K562 (cell line): ENCODE data around the gene RAB3D. TPM values are rescaled to one million over a fixed set of nuclear protein-coding genes. Genes with fewer than 3 reads are reported as not detected.
A peak's percentile ranks its signal among the peaks of the same experiment; 100 is the strongest.

Experiments used
- BRF1 ChIP-seq: IDR thresholded peaks from 3 replicates; pipeline ENCODE4 v1.6.1; 2011; ENCODE audit warnings: borderline replicate concordance, mild to moderate bottlenecking; ENCODE audit not compliant: insufficient read length; ENCODE audit errors: extremely low read depth
- EP400 ChIP-seq: fragments of 450-650 bp; IDR thresholded peaks from 2 replicates; pipeline ENCODE4 v1.6.1; 2017; ENCODE audit warnings: antibody characterized with exemption, mild to moderate bottlenecking, moderate library complexity
- FOXJ2 ChIP-seq: fragments of 200-800 bp; sonication (Bioruptor generic); IDR thresholded peaks from 2 replicates; pipeline ENCODE4 v1.6.1; 2016; ENCODE audit warnings: missing genetic modification characterization, missing compliant biosample characterization
- IFI16 ChIP-seq: fragments of 250-450 bp; sonication (Bioruptor Pico); IDR thresholded peaks from 2 replicates; pipeline ENCODE4 v2.1.2; 2022; ENCODE audit warnings: mild to moderate bottlenecking, inconsistent platforms
- JUND ChIP-seq, 2 experiments: IDR thresholded peaks; 2 replicates in 1 of 2; 3 replicates in 1 of 2; pipeline ENCODE4 v1.6.1; 2011; ENCODE audit warnings: borderline replicate concordance in 2 of 2, low read depth in 2 of 2, low read length in 2 of 2, improper control_type of control experiment in 1 of 2, missing biosample characterization in 1 of 2, missing genetic modification characterization in 1 of 2, missing genetic modification reagents in 1 of 2
- LARP7 ChIP-seq: fragments of 450-650 bp; IDR thresholded peaks from 2 replicates; pipeline ENCODE4 v1.6.1; 2016
- NEUROD1 ChIP-seq: fragments of 150-350 bp; IDR thresholded peaks from 2 replicates; pipeline ENCODE4 v1.6.1; 2014; ENCODE audit warnings: borderline replicate concordance, low read length, low read depth; ENCODE audit not compliant: partially characterized antibody
- NR4A1 ChIP-seq, 2 experiments: fragments of 250-450 bp in 1 of 2; fragments of 450-650 bp in 1 of 2; sonication (Bioruptor Pico) in 1 of 2; IDR thresholded peaks; 2 replicates each; pipeline versions ENCODE4 v1.4.0 to v1.6.1; 2016 to 2020; ENCODE audit warnings: mild to moderate bottlenecking in 2 of 2, missing compliant biosample characterization in 1 of 2, missing genetic modification characterization in 1 of 2, moderate library complexity in 1 of 2
- POU5F1 ChIP-seq: fragments of 150-350 bp; IDR thresholded peaks from 2 replicates; pipeline ENCODE4 v1.6.1; 2014; ENCODE audit warnings: borderline replicate concordance, low read length, low read depth, mild to moderate bottlenecking; ENCODE audit not compliant: partially characterized antibody
- TAL1 ChIP-seq: fragments of 450-650 bp; IDR thresholded peaks from 2 replicates; pipeline ENCODE4 v1.6.1; 2016; ENCODE audit warnings: mild to moderate bottlenecking
- TCF3 ChIP-seq: sonication (generic); formaldehyde crosslinking; IDR thresholded peaks from 2 replicates; pipeline ENCODE4 v1.4.0; 2020; ENCODE audit warnings: mild to moderate bottlenecking, missing genetic modification reagents
- TRIM28 ChIP-seq: fragments of 450-650 bp; IDR thresholded peaks from 2 replicates; pipeline ENCODE4 v1.6.1; 2017
- ZNF282 ChIP-seq: sonication (generic); formaldehyde crosslinking; IDR thresholded peaks from 2 replicates; pipeline ENCODE4 v1.8.1; 2023; ENCODE audit warnings: missing genetic modification reagents
- polyA plus RNA-seq, 8 experiments: library from polyadenylated mRNA; depleted of rRNA in 4 of 8; stranded (reverse) in 5 of 8; unstranded in 3 of 8; fragments of >200 nt; fragmentation: Nextera tagmentation in 2 of 8; fragmentation: Illumina TruSeq in 1 of 8; extraction: Ambion mirVana in 2 of 8; extraction: Trizol in 1 of 8; gene quantifications; 2 replicates each; pipeline versions ENCODE4 v1.2.1 to v1.2.3, GENCODE V29; 2011 to 2014; ENCODE audit warnings: inconsistent platforms in 1 of 8, missing spikeins in 1 of 8
- total RNA-seq, 7 experiments: library from RNA; depleted of rRNA in 6 of 7; stranded (reverse); fragments of >200 nt in 6 of 7; fragmentation: Illumina TruSeq in 2 of 7; extraction: Trizol in 2 of 7; gene quantifications; 2 replicates each; pipeline versions ENCODE4 v1.2.1 to v1.2.3, GENCODE V29; 2011 to 2021; ENCODE audit warnings: low replicate concordance in 1 of 7
- TF ChIP-seq, protein P1 (sequence below): fragments of 450-650 bp; IDR thresholded peaks from 2 replicates; pipeline ENCODE4 v1.7.0; 2016; ENCODE audit warnings: borderline replicate concordance
- TF ChIP-seq, protein P2 (sequence below): fragments of 150-350 bp; IDR thresholded peaks from 2 replicates; pipeline ENCODE4 v1.6.1; 2014; ENCODE audit warnings: low read depth, mild to moderate bottlenecking, low read length, borderline replicate concordance

The RAB3D gene
- total and polyA plus RNA-seq, 9 of the 15 experiments (the other 6 are each of a cell fraction or from before 2014, with no cell fraction given), result 0.34 to 3.3 (median 1.3) TPM

DNA sequence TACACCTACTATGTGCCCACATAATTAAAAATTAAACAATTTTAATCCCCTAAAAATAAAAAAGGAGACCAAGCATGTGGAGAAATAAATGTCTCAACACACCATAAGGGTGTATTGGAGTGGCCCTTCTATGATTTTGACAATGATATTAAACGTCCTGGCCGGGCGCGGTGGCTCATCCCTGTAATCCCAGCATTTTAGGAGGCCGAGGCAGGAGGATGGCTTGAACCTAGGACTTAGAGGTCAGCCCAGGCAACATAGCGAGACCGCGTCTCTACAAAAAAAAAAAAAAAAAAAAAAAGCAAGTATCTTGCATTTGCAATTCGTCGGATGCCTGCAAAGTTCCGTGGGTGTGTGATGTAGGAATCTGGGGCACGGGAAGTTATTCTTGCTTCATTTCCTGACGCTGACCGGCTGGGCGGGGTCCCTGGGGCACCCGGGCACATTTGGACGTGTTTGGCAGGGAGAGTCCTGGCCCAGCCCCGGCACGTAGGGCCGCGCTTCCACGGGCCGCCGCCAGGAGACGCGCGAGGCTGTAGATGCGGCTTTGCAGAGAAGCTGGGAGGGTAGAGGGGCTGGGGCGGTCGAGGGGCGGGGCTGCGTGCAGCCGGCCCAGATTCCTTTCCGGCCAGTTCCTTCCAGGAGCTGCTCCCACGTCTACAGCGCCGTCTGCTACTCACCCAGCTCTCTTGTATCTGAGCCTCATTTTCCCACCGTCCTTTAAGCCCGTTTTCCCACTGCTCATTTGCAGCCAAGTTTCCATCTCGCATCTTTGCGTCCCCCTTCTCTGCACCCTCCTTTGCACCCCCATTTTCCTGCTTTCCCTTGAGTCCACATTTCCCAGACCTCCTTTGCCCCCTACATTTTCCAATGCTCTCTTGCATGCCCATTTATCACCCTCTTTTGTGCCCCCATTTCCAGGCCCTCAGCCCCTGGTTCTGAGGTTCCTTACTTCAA, 45.7 kb downstream of the RAB3D start (continued):
- TF ChIP-seq, protein P1, sequence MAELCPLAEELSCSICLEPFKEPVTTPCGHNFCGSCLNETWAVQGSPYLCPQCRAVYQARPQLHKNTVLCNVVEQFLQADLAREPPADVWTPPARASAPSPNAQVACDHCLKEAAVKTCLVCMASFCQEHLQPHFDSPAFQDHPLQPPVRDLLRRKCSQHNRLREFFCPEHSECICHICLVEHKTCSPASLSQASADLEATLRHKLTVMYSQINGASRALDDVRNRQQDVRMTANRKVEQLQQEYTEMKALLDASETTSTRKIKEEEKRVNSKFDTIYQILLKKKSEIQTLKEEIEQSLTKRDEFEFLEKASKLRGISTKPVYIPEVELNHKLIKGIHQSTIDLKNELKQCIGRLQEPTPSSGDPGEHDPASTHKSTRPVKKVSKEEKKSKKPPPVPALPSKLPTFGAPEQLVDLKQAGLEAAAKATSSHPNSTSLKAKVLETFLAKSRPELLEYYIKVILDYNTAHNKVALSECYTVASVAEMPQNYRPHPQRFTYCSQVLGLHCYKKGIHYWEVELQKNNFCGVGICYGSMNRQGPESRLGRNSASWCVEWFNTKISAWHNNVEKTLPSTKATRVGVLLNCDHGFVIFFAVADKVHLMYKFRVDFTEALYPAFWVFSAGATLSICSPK, result 0 out of 2 replicates have a peak, but pooled peaks have one; percentile 24
- TF ChIP-seq NEUROD1 (peak; percentile 62), LARP7 (peak; percentile 88; the same call in 1 of the 2 replicates), TCF3 (CRISPR knock-in tag) (no peak), ZNF282 (CRISPR knock-in tag) (no peak), TAL1 (no peak), JUND (IDR thresholded peaks at IDR 0.05; ENCODE audit: borderline replicate concordance, low read depth, low read length) (peak; percentile 32; the same call in 1 of the 2 replicates), JUND (tag; IDR thresholded peaks at IDR 0.05; ENCODE audit: borderline replicate concordance, low read depth, low read length) (no peak; the same call in 2 of the 3 replicates), BRF1 (no peak), IFI16 (no peak), EP400 (peak; percentile 18; the same call in 1 of the 2 replicates), TRIM28 (no peak), NR4A1 (CRISPR knock-in tag; IDR thresholded peaks at IDR 0.05) (no peak), NR4A1 (tag; IDR thresholded peaks at IDR 0.05) (no peak), POU5F1 (no peak), FOXJ2 (tag) (no peak)
- TF ChIP-seq, protein P2, sequence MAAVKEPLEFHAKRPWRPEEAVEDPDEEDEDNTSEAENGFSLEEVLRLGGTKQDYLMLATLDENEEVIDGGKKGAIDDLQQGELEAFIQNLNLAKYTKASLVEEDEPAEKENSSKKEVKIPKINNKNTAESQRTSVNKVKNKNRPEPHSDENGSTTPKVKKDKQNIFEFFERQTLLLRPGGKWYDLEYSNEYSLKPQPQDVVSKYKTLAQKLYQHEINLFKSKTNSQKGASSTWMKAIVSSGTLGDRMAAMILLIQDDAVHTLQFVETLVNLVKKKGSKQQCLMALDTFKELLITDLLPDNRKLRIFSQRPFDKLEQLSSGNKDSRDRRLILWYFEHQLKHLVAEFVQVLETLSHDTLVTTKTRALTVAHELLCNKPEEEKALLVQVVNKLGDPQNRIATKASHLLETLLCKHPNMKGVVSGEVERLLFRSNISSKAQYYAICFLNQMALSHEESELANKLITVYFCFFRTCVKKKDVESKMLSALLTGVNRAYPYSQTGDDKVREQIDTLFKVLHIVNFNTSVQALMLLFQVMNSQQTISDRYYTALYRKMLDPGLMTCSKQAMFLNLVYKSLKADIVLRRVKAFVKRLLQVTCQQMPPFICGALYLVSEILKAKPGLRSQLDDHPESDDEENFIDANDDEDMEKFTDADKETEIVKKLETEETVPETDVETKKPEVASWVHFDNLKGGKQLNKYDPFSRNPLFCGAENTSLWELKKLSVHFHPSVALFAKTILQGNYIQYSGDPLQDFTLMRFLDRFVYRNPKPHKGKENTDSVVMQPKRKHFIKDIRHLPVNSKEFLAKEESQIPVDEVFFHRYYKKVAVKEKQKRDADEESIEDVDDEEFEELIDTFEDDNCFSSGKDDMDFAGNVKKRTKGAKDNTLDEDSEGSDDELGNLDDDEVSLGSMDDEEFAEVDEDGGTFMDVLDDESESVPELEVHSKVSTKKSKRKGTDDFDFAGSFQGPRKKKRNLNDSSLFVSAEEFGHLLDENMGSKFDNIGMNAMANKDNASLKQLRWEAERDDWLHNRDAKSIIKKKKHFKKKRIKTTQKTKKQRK, result no peak
